Lung (tissue), 12 donors: ENCODE measurements around the gene SLX9. TPM values are rescaled to one million over a fixed set of nuclear protein-coding genes. Genes with fewer than 3 reads are reported as not detected.

Experiments used
- ATAC-seq: fragments of 200-7000 bp; cut with Tn5 transposase; one replicate; pipeline ENCODE4 v1.9.1; 2020; ENCODE audit warnings: moderate number of reproducible peaks; ENCODE audit not compliant: insufficient read depth, low FRiP score
- DNase-seq, 3 donors: peaks; one replicate each; pipeline ENCODE4 v3.0.0-alpha.2; 2013 to 2017
- H3K27ac ChIP-seq, 2 donors: one replicate each; pipeline ENCODE4 v1.5.1; 2013; ENCODE audit warnings: mild to moderate bottlenecking in 2 of 2, moderate library complexity in 2 of 2, control low read depth in 1 of 2, inconsistent platforms in 1 of 2, low read depth in 1 of 2, low read length in 1 of 2
- H3K27me3 ChIP-seq, 3 donors: one replicate each; pipeline ENCODE4 v1.5.1; 2013; ENCODE audit warnings: low read length in 2 of 3; ENCODE audit not compliant: control insufficient read depth in 3 of 3, insufficient read depth in 3 of 3
- H3K36me3 ChIP-seq, 4 donors: one replicate each; pipeline ENCODE4 v1.5.1; 2013; ENCODE audit warnings: low read length in 4 of 4, mild to moderate bottlenecking in 1 of 4, moderate library complexity in 1 of 4; ENCODE audit not compliant: control insufficient read depth in 4 of 4, insufficient read depth in 4 of 4
- H3K4me1 ChIP-seq, 5 donors: one replicate each; pipeline ENCODE4 v1.5.1; 2013; ENCODE audit warnings: low read length in 5 of 5, mild to moderate bottlenecking in 2 of 5, moderate library complexity in 1 of 5; ENCODE audit not compliant: control insufficient read depth in 5 of 5, insufficient read depth in 5 of 5
- H3K4me3 ChIP-seq: one replicate; pipeline ENCODE4 v1.5.1; 2013; ENCODE audit warnings: mild to moderate bottlenecking, control low read depth, moderate library complexity
- H3K9ac ChIP-seq, 2 donors: one replicate each; pipeline ENCODE4 v1.5.1; 2013; ENCODE audit warnings: low read length in 2 of 2, control low read depth in 1 of 2; ENCODE audit not compliant: insufficient read depth in 1 of 2
- H3K9me3 ChIP-seq, 4 donors: one replicate each; pipeline ENCODE4 v1.5.1; 2013; ENCODE audit warnings: low read length in 3 of 4, mild to moderate bottlenecking in 1 of 4, moderate library complexity in 1 of 4; ENCODE audit not compliant: control insufficient read depth in 4 of 4, insufficient read depth in 3 of 4
- WGBS, 2 donors: extraction: QIAGEN DNeasy Blood & Tissue Kit; methylation state at CpG; one replicate each; pipeline ENCODE4 v1.1.7; 2013; 5-methylcytosine and 5-hydroxymethylcytosine counted together
- polyA plus RNA-seq, 2 donors: library from polyadenylated mRNA; stranded (reverse); fragments of 200-250 nt; gene quantifications; one replicate each; pipeline ENCODE4 v1.2.1, GENCODE V29; 2013
- total RNA-seq, 2 donors: library from RNA; depleted of rRNA in 1 of 2; stranded (reverse); fragments of >200 nt in 1 of 2; gene quantifications; one replicate each; pipeline ENCODE4 v1.2.1, GENCODE V29; 2014 to 2021
- TF ChIP-seq, protein P1 (sequence below): IDR thresholded peaks from 2 replicates; pipeline ENCODE4 v1.5.1; 2012; ENCODE audit warnings: mild to moderate bottlenecking; ENCODE audit errors: control extremely low read depth, extremely low read depth
- donor health status: control.
- donor health status: control.
- donor health status: Bipolar disorder and iron deficiency.
- donor health status: healthy.
- donor health status: DM: yes; HTN: yes; CAD: no.

The SLX9 gene
- total and polyA plus RNA-seq, 4 donors: 10.3 to 36.9 (median 27.0) TPM

DNA sequence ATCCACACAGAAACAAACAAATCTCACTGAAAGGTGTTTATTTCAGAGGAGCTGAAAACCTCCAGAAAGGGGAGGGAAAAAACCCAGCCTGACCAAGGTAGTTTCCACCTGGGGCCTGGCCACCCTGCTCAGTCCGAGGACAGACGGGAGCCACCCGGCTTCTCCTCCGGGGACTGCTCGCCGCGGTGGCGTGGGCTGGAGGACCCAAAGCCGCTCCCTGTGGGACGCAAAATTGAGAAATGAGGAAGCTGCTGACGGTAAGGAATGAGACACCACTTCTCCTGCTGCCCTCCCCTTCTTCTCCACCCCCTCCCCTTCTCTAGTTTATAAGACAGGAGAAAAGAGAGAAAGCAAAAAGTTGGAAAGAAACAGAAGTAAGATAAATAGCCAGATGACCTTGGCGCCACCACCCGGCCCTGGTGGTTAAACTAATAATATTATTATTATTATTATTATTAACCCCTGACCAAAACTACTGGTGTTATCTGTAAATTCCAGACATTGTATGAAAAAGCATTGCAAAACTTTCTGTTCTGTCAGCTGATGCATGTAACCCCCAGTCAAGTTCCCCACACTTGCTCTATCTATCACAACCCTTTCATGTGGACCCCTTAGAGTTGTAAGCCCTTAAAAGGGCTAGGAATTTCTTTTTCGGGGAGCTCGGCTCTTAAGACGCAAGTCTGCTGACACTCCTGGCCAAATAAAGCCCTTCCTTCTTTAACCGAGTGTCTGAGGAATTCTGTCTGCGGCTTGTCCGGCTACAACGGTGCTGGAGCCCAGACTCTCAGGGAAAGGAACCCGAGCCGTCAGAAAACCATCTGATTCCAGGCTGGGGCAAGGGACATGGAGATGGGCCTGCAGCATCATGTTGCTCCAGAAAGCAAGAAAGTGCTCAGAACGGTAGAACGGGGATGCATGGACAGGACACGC, 31.6 kb upstream of the SLX9 start:
- DNase-seq (peak in 1 of 3 donors; percentile 38), ATAC-seq (no peak)
- Histone ChIP-seq H3K36me3 (no peaks in the 10 kb centered on the region), H3K4me1 (peaks cover 0 to 22% (median 6%) of the 10 kb centered on the region in 5 donors), H3K4me3 (no peak overlapping the region), H3K9me3 (peaks cover 0 to 4% (median 0%) of the 10 kb centered on the region in 4 donors), H3K27ac (no peak overlapping the region), H3K9ac (no peak overlapping the region), H3K27me3 (peaks cover 0 to 16% (median 0%) of the 10 kb centered on the region in 3 donors)
- WGBS, 2 donors: 36 to 53% methylated on average over 25 of the region's 25 CpGs
- TF ChIP-seq, protein P1, sequence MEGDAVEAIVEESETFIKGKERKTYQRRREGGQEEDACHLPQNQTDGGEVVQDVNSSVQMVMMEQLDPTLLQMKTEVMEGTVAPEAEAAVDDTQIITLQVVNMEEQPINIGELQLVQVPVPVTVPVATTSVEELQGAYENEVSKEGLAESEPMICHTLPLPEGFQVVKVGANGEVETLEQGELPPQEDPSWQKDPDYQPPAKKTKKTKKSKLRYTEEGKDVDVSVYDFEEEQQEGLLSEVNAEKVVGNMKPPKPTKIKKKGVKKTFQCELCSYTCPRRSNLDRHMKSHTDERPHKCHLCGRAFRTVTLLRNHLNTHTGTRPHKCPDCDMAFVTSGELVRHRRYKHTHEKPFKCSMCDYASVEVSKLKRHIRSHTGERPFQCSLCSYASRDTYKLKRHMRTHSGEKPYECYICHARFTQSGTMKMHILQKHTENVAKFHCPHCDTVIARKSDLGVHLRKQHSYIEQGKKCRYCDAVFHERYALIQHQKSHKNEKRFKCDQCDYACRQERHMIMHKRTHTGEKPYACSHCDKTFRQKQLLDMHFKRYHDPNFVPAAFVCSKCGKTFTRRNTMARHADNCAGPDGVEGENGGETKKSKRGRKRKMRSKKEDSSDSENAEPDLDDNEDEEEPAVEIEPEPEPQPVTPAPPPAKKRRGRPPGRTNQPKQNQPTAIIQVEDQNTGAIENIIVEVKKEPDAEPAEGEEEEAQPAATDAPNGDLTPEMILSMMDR: no peak

DNA sequence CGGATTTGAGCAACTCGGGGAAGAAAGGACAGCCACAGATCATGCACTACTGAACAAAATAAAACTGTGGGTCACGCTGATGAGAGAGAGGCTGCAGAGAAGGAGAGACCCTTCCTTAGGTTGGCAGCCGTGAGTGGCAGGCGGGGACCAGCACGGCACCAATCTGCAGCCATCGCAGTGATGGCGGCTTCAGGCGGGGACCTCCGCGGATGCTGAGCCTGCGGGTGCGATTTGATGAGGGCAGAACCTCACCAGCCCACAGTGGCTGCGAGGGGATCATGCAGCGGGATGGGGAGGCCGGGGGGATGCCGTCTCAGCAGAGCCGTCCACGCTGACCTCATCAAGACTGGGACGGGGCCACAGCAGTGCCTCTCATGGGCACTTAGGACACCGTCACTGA, 30.9 kb upstream of the SLX9 start:
- Histone ChIP-seq H3K9ac (no peak overlapping the region), H3K27ac (no peak overlapping the region), H3K4me1 (peaks cover 0 to 22% (median 6%) of the 10 kb centered on the region in 5 donors), H3K36me3 (no peaks in the 10 kb centered on the region), H3K4me3 (no peak overlapping the region), H3K27me3 (peaks cover 0 to 16% (median 0%) of the 10 kb centered on the region in 3 donors), H3K9me3 (peaks cover 0 to 4% (median 0%) of the 10 kb centered on the region in 4 donors)
- WGBS, 2 donors: 92 to 96% methylated on average over 21 of the region's 21 CpGs
- DNase-seq (no peak), ATAC-seq (no peak)
- TF ChIP-seq, protein P1: no peak

DNA sequence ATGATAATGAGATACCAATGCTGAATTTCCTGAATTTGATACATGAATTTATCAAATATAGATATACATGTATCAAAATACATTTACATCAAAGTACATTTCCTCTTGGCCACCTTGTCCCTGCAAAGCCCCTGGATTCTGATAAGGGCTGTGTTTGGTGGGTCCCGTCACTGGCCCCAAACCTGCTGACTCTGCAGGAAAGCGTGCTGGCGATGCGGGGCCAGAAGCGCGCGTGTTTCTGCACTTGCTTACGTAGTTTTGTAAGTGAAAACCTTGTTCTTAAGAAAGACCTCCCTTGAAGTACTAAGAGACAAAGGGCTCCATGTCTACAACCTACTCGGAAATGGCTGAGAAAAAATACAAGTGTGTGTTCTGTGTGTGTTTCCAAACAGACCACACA, 30.1 kb upstream of the SLX9 start:
- Histone ChIP-seq H3K9ac (no peak overlapping the region), H3K4me3 (no peak overlapping the region), H3K36me3 (no peaks in the 10 kb centered on the region), H3K4me1 (peaks cover 0 to 22% (median 6%) of the 10 kb centered on the region in 5 donors), H3K27me3 (peaks cover 0 to 11% (median 0%) of the 10 kb centered on the region in 3 donors), H3K9me3 (no peaks in the 10 kb centered on the region), H3K27ac (no peak overlapping the region)
- 90 to 92% methylated on average over 9 of the region's 9 CpGs for WGBS, 2 donors
- DNase-seq (no peak), ATAC-seq (no peak)
- TF ChIP-seq, protein P1: no peak
